Central memory CD8-positive, alpha-beta T cell (primary cell): ENCODE data around the gene NF1.

ENCODE experiments used
- ATAC-seq: fragments of 150-1000 bp; cut with Tn5 transposase; replicated peaks from 2 replicates; pipeline ENCODE4 v1.10.0; 2022; ENCODE audit warnings: mild to moderate bottlenecking, moderate FRiP score, moderate number of reproducible peaks; ENCODE audit not compliant: poor library complexity, severe bottlenecking; ENCODE audit errors: extremely low read depth
- DNase-seq, 2 donors: peaks; one replicate each; pipeline ENCODE4 v3.0.0; 2021; ENCODE audit warnings: low spot score in 2 of 2
- H3K27ac Mint-ChIP-seq: one replicate; pipeline ENCODE4 v1.8.0; 2022; ENCODE audit warnings: low read depth, mild to moderate bottlenecking, moderate library complexity, mixed read lengths
- H3K27me3 Mint-ChIP-seq: one replicate; pipeline ENCODE4 v1.8.0; 2022; ENCODE audit warnings: mixed read lengths
- H3K36me3 Mint-ChIP-seq: one replicate; pipeline ENCODE4 v1.8.0; 2022; ENCODE audit warnings: mild to moderate bottlenecking, moderate library complexity, mixed read lengths; ENCODE audit not compliant: insufficient read depth
- H3K4me1 Mint-ChIP-seq: one replicate; pipeline ENCODE4 v1.8.0; 2022; ENCODE audit warnings: mixed read lengths
- H3K4me3 Mint-ChIP-seq: one replicate; pipeline ENCODE4 v1.8.0; 2022; ENCODE audit warnings: mild to moderate bottlenecking, moderate library complexity, mixed read lengths
- H3K9me3 Mint-ChIP-seq: one replicate; pipeline ENCODE4 v1.8.0; 2022; ENCODE audit warnings: mixed read lengths

Gene NF1

DNA sequence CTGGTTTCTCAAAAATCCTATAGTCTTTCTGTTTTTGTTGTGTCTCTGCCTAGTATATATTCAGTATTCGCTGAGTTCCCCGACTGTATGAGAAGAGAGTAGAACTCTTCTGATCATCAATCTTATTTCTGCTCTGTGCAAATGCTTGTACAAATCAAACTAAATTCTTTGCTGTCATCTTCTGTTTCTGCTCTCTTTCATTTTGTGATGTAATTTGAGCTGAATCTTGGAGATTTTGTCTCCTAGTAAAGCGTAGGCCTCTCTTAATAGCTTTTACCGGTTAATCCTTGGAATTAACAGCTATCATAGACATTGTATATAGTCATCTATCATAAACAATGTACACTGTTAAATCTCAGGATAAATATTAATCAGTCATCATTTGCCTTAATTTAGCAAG, 140.3 kb downstream of the NF1 start:
- no peaks in the 10 kb centered on the region for H3K4me1 Mint-ChIP-seq
- H3K9me3 Mint-ChIP-seq: no peaks in the 10 kb centered on the region
- H3K27me3 Mint-ChIP-seq: no peaks in the 10 kb centered on the region
- DNase-seq (no peak), ATAC-seq (no peak)
- no peak overlapping the region for H3K4me3 Mint-ChIP-seq
- peaks cover 10% of the 10 kb centered on the region for H3K36me3 Mint-ChIP-seq
- no peak overlapping the region for H3K27ac Mint-ChIP-seq

DNA sequence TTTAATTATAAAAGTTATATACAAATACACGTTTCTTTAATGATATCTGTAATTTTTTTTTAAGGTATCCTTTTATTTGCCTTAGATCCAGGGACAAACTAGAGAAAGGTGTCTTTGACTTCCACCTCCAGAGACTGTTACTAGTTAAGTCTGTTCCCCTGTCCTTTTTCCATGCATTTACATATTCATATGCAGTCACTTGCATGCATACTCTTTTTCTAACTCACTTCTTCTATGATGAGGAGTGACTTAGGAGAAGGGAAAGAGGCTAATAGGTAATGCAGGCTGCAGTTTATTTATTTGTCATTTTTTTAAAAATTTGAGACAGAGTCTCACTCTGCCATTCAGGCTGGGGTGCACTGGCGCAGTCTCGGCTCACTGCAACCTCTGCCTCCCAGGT, 141.4 kb downstream of the NF1 start:
- Mint-ChIP-seq H3K27me3 (no peaks in the 10 kb centered on the region), H3K4me3 (no peak overlapping the region), H3K4me1 (peaks cover 2% of the 10 kb centered on the region), H3K36me3 (peaks cover 10% of the 10 kb centered on the region), H3K9me3 (no peaks in the 10 kb centered on the region), H3K27ac (no peak overlapping the region)
- DNase-seq (no peak), ATAC-seq (no peak)

DNA sequence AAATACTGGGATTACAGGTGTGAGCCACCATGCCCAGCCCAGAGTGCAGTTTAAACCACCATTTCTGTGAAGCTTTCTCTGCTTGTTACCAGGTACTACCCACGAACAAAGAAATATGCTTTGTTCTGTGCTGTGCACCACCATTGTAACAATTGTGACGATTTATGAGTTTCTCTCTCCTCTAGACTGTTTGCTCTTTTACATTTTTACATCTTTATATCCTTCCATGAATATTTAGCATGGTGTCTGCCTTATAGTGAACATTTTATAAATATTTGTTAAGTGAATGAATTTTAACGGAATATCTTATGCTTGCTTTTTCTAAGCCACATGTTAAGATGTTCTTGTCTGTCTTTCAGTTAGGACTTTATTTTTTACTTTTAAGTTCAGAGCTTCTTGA, 141.9 kb downstream of the NF1 start:
- H3K27me3 Mint-ChIP-seq: no peaks in the 10 kb centered on the region
- DNase-seq (no peak), ATAC-seq (no peak)
- no peaks in the 10 kb centered on the region for H3K9me3 Mint-ChIP-seq
- H3K27ac Mint-ChIP-seq: no peak overlapping the region
- peaks cover 8% of the 10 kb centered on the region for H3K4me1 Mint-ChIP-seq
- H3K4me3 Mint-ChIP-seq: no peak overlapping the region
- H3K36me3 Mint-ChIP-seq: peaks cover 10% of the 10 kb centered on the region

DNA sequence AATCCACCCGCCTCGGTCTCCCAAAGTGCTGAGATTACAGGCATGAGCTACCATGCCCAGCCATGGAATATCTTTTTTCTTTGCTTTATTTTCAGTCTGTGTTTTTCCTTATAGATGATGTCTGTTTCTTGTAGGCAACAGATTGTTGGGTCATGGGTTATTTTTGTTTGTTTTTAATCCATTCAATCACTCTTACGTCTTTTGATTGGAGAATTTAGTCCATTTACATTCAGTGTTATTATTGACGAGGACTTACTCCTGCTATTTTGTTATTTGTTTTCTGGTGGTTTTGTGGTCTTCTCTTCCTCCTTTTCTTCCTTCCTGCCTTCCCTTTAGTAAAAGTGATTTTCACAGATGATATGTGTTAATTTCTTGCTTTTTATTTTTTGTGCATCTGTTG, 146.3 kb downstream of the NF1 start:
- H3K4me3 Mint-ChIP-seq: no peak overlapping the region
- H3K9me3 Mint-ChIP-seq: no peaks in the 10 kb centered on the region
- H3K4me1 Mint-ChIP-seq: peaks cover 9% of the 10 kb centered on the region
- H3K36me3 Mint-ChIP-seq: peaks cover 10% of the 10 kb centered on the region
- no peak for ATAC-seq
- no peak for DNase-seq
- H3K27ac Mint-ChIP-seq: peak overlapping the region; percentile 39
- H3K27me3 Mint-ChIP-seq: no peaks in the 10 kb centered on the region

DNA sequence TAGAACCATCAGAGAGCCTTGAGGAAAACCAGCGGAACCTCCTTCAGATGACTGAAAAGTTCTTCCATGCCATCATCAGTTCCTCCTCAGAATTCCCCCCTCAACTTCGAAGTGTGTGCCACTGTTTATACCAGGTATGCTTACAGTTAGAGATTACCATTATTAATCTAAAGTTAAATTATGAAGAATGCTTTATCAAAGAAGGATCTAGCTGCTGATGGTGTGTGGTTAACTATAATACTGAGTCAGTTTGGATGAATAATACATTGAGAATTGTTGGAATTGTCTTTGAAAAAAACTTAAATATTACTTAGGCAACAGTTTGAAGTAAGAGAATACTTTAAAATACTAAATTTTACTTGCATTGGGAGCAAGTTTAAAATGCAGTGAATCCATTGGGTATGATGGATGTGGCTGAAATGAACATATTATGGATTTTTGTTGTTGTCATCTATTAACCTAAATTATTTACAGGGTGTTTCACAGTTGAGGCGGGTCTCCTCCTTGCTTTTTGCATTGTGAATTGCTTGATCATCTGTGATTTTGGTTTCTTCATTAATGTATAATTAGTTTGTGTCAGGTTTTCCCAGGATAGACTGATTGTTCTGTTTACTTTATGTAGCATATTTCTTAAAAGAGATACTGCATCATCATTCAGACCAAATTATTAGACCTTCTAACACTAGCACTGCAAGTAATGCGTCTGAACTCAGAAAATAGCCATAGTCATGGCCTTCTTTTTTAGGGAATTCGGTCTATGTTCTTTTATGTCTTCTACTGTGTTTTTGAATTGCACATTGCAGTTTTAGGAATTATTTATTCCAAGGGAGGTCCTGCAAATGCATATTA, 154.4 kb downstream of the NF1 start:
- H3K4me3 Mint-ChIP-seq: no peak overlapping the region
- DNase-seq: no peak
- peaks cover 1% of the 10 kb centered on the region for H3K36me3 Mint-ChIP-seq
- H3K4me1 Mint-ChIP-seq: peaks cover 5% of the 10 kb centered on the region
- no peak for ATAC-seq
- no peaks in the 10 kb centered on the region for H3K9me3 Mint-ChIP-seq
- no peaks in the 10 kb centered on the region for H3K27me3 Mint-ChIP-seq
- H3K27ac Mint-ChIP-seq: no peak overlapping the region

DNA sequence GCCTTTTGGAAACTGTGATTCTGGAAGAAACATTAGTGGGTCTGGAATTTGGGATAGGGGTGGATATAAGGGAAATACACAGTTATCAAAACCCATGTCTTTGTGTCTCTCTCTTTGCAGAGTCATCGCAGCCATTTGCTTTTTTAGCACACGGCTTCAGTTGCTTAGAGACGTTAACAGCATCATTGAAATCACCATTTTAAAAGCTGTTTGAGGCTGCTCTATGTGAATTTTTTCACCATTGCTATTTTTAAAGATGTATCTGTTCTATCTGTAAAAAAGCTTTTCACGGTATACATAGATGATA, 155.0 kb downstream of the NF1 start:
- H3K4me3 Mint-ChIP-seq: no peak overlapping the region
- ATAC-seq: no peak
- peaks cover 1% of the 10 kb centered on the region for H3K36me3 Mint-ChIP-seq
- no peak for DNase-seq
- H3K4me1 Mint-ChIP-seq: peaks cover 5% of the 10 kb centered on the region
- H3K27me3 Mint-ChIP-seq: no peaks in the 10 kb centered on the region
- no peaks in the 10 kb centered on the region for H3K9me3 Mint-ChIP-seq
- H3K27ac Mint-ChIP-seq: peak overlapping the region; percentile 80

DNA sequence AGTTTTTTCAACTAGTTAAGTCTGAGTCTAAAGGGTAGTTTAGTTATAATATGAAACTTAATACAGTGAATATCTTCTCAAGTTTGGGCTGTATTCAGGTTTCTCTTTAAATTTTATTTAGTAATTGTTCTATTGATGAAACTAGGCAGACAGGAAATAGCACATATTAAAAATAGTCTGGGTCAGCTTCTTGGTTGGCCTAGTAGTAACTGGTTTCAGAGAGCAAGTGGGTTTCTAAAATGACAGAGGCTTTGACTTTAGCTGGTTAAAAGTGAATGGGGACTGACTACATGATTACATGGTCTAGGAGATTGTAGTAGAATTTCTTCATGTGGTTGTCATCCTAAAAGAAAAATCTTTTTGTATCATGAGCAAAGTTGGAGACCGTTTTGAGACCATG, 155.5 kb downstream of the NF1 start:
- Mint-ChIP-seq H3K4me3 (no peak overlapping the region), H3K4me1 (peaks cover 5% of the 10 kb centered on the region), H3K27me3 (no peaks in the 10 kb centered on the region), H3K9me3 (no peaks in the 10 kb centered on the region), H3K27ac (peak overlapping the region; percentile 80), H3K36me3 (peaks cover 1% of the 10 kb centered on the region)
- DNase-seq (no peak), ATAC-seq (no peak)

DNA sequence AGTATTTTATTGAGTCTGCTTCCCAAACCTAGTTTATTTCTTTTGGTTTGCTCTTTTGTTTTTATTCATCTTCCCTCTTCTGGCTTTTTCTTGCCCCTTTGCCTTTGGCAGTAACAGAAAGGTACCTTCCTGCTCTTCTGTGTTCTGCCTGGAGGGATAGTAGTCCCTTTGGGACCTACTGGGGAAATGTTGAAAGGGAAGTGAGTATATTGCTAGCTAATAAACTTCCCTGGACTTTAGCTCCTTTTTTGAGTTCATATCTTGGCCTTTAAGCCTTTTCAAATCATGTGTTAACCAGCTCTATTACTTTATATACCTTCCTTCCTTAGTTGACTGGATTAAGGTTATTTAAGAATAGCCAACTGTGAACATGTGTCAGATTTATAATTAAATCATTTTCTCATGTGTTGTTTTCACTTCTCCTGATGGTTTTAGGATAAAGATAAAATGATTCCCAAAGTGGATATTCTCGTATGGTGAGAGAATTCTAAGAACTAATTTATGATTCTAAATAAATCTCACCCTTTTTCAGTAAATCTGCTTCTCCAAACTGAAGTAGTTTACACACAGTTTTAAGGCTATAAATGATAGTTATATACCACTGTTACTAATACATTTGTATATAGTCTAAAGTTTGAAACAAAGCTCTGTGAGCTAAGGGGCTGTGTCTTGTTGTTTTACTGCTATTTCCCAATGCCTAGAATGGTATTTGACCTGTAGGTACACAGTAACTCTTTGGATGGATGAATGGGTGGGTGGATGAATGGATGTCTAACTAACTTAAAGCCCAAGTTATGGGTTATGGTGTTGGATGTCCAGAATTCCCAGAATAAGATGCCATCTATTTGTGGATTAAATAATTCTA, 156.6 kb downstream of the NF1 start:
- Mint-ChIP-seq H3K27me3 (no peaks in the 10 kb centered on the region), H3K9me3 (no peaks in the 10 kb centered on the region), H3K27ac (no peak overlapping the region), H3K4me1 (peaks cover 5% of the 10 kb centered on the region), H3K36me3 (no peaks in the 10 kb centered on the region), H3K4me3 (no peak overlapping the region)
- no peak for DNase-seq
- no peak for ATAC-seq

DNA sequence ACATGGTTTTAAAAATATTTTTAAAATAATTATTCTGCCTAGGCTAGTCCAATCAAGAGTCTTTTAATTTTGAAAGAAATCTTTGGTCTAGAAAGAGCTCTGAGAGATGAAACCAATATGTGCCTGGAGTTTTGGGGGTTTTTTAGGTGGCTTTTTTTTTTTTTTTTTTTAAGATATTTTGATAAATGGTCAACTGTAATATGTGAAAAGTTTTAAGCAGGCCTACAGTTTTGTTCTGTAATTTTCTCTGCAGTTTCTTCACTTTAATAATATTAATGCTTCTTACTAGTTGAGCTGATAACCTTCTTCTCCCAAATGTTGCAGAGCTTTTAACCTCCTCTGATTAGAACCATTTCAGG, 157.2 kb downstream of the NF1 start:
- Mint-ChIP-seq H3K9me3 (no peaks in the 10 kb centered on the region), H3K27me3 (no peaks in the 10 kb centered on the region), H3K36me3 (no peaks in the 10 kb centered on the region), H3K27ac (no peak overlapping the region), H3K4me3 (no peak overlapping the region), H3K4me1 (peaks cover 5% of the 10 kb centered on the region)
- no peak for ATAC-seq
- no peak for DNase-seq

DNA sequence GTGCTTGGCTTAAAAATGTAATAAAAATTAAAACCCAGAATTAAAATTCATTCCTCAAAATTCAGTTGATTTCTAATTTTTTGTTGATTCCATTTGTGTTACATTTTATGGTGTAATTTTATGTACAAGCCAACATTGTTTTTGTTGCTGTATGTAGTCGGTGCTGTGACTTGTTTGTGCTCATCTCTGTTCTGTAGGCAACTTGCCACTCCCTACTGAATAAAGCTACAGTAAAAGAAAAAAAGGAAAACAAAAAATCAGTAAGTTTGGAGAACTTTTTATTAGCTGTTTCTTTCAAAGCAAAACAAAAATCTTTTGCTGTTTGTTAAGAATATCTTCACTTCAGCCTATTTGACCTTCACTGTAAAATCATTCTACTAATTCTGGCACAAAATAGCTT, 158.0 kb downstream of the NF1 start:
- no peak for DNase-seq
- Mint-ChIP-seq H3K36me3 (no peaks in the 10 kb centered on the region), H3K4me3 (no peak overlapping the region), H3K27ac (no peak overlapping the region), H3K27me3 (no peaks in the 10 kb centered on the region), H3K4me1 (peaks cover 5% of the 10 kb centered on the region), H3K9me3 (no peaks in the 10 kb centered on the region)
- no peak for ATAC-seq

DNA sequence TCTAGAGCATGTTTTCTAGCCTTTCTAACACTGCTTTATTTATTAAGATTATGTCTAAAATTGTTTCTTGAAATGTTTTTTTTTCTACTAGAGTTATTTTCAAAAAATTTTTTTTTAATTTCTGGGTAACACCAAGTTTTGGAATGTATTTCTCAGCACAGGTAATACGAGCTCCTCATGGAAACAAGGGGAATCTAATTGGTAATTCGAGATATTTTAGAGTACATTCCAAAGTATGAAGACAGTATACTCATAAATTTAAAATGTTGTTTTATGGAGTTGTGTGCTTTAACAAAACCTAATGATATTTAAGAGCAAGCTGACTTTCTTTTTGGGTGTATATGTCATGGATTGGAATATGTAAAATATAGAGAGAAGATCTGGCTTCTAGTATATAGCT, 159.9 kb downstream of the NF1 start:
- no peaks in the 10 kb centered on the region for H3K27me3 Mint-ChIP-seq

DNA sequence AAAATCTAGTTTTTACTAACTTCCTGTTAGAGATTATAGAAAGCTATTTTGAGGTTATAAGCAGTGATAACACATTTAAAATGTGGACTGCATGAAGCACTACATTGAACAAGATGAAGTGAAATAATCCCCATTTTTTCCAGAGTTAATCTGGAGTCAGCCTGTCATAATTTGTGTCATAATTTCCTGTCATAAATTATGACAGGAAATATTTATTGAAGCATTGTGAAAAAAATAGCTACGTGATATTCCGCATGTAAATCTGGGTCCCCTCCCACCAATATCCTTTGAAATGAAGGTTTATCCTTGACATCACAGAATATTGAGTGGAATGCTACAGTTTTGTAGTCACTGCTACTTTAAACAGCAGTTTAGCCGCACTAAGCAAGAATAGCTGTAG, 162.2 kb downstream of the NF1 start:
- no peak overlapping the region for H3K4me3 Mint-ChIP-seq
- H3K36me3 Mint-ChIP-seq: no peaks in the 10 kb centered on the region
- no peaks in the 10 kb centered on the region for H3K4me1 Mint-ChIP-seq
- H3K27me3 Mint-ChIP-seq: no peaks in the 10 kb centered on the region
- no peaks in the 10 kb centered on the region for H3K9me3 Mint-ChIP-seq
- H3K27ac Mint-ChIP-seq: no peak overlapping the region
- no peak for DNase-seq
- ATAC-seq: no peak

More for the DNA sequence above, 159.9 kb downstream of the NF1 start:
- Mint-ChIP-seq H3K4me3 (no peak overlapping the region), H3K9me3 (no peaks in the 10 kb centered on the region), H3K4me1 (peaks cover 5% of the 10 kb centered on the region), H3K36me3 (no peaks in the 10 kb centered on the region), H3K27ac (no peak overlapping the region)
- no peak for ATAC-seq
- no peak for DNase-seq

DNA sequence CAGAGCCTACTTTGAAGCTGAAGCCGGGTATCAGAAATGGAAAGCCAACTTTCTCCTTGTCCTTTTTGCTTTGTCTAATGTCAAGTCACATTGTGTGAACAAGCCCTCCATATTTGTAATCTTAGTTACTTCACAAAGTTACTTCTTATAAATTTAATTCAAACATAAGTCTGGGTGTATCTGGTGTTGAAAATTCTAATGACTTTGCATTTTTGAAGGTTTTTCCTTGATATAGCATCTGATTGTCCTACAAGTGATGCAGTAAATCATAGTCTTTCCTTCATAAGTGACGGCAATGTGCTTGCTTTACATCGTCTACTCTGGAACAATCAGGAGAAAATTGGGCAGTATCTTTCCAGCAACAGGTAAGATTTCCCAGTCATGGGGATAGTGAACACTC, 165.4 kb downstream of the NF1 start:
- ATAC-seq: no peak
- H3K27ac Mint-ChIP-seq: no peak overlapping the region
- peaks cover 1% of the 10 kb centered on the region for H3K36me3 Mint-ChIP-seq
- H3K27me3 Mint-ChIP-seq: no peaks in the 10 kb centered on the region
- no peaks in the 10 kb centered on the region for H3K4me1 Mint-ChIP-seq
- DNase-seq: no peak
- no peak overlapping the region for H3K4me3 Mint-ChIP-seq
- H3K9me3 Mint-ChIP-seq: no peaks in the 10 kb centered on the region
